ENCODE data around the gene ZFP37.
"Not testable (repeated sequence)": the region's sequence is repeated elsewhere in the genome, so short reads cannot be mapped to it uniquely, and the experiment has no call there.

Gene ZFP37

GRCh38 chr9:113056191-113057106 is at the start of gene ZFP37:
Gene ZFP37, minus strand, starts transcription at chr9:113056724. Its CDS starts 36 bp downstream, at chr9:113056688.
- no peak for DNase-seq

DNA sequence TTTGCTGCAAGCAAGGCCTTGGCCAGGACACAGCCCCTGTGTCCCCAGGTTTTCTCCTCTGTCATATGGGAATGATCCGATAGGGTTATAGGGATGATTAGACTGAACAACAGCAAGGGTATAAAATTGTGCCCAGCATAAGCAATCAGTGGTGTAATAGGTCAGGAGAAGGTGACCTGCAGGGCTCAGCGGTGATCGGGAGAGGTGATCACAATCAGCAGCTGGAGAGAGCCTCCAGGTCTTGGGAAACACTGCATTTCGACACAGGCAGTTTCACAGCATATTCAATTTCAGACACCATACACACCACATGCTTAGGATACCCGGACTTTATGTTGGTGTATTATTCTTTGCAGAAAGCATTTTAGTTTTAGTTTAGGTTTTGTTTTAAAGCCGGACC is 48.8 kb upstream of the ZFP37 start:
- DNase-seq, result not testable (repeated sequence)

GRCh38 chr9:113095561-113095960 is 39.0 kb upstream of the ZFP37 start:
- DNase-seq, result no peak

DNA sequence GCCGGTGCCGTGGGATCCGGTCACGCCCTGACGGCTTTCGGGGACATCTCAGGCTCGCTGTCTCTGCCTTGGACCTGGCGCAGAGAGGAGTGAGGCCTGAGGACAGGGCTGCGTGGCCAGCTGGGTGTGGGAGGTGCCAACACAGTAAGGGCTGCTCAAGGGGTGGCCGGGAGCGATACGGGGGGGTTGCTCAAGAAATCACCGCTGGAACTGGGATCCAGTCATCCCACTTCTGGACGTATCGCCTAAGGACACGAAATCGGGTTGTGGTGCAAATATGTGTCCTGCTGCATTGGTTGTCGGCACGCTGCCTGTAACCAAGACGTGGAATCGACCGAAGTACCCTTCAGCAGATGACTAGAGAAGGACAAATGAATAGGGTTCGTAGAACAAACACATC is 33.4 kb upstream of the ZFP37 start:
- DNase-seq, result not testable (repeated sequence)

DNA sequence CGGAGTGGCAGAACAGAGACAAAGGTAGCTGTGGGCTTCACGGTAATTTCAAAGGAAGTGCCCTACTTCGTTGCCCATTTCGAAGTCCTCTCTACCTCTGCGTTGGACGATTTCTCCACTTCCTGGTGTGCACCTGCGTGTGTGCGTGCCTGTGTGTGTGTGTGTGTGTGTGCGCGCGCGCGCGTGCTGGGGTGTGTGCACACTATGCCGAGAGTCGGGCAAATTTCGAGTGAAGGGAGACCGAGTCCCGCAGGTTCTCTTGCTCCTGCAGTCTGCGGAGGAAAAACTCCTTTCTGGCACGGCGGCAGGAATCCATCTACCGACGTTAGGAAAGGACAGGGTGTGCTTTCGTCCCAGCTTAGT is 32.6 kb upstream of the ZFP37 start:
- DNase-seq, result not testable (repeated sequence)

GRCh38 chr9:113088456-113089142 is 32.1 kb upstream of the ZFP37 start:
- DNase-seq, result not testable (repeated sequence)

GRCh38 chr9:113062932-113063310 is 6.4 kb upstream of the ZFP37 start:
- not testable (repeated sequence) for DNase-seq

GRCh38 chr9:113062256-113062931 is 5.9 kb upstream of the ZFP37 start:
- not testable (repeated sequence) for DNase-seq

GRCh38 chr9:113061072-113061850 is 4.7 kb upstream of the ZFP37 start:
- DNase-seq, result not testable (repeated sequence)

- DNase-seq, result not testable (repeated sequence)
These were observed 3.2 kb upstream of the ZFP37 start for GRCh38 chr9:113059581-113060284.

- no peak for DNase-seq
These were observed 669 bp upstream of the ZFP37 start for GRCh38 chr9:113057193-113057592.

DNA sequence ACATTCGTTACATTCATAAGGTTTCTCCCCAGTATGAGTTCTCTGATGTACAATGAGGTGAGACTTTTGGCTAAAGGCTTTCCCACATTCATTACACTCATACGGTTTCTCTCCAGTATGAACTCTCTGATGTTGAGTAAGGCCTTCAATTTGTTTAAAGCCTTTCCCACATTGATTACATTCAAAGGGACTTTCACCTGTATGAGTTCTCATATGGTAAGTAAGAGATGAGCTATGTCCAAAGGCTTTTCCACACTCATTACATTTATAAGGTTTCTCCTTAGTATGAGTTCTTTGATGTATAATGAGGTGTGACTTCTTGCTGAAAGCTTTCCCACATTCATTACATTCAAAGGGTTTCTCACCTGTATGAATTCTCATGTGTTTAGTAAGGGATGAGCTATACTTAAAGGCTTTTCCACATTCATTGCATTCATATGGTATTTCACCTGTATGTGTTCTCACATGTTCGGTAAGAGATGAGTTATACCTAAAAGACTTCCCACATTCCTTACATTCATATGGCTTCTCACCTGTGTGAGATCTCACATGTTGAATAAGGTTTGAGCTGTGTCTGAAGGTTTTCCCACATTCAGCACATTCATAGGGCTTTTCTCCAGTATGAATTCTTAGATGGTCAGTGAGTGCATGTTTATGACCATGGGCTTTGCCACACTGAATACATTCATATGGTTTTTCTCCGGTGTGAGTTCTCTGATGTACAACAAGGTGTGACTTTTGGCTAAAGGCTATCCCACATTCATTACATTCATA is 13.5 kb downstream of the ZFP37 start:
- no peak for DNase-seq

GRCh38 chr9:113026200-113026599 is 30.3 kb downstream of the ZFP37 start:
- DNase-seq, result no peak

DNA sequence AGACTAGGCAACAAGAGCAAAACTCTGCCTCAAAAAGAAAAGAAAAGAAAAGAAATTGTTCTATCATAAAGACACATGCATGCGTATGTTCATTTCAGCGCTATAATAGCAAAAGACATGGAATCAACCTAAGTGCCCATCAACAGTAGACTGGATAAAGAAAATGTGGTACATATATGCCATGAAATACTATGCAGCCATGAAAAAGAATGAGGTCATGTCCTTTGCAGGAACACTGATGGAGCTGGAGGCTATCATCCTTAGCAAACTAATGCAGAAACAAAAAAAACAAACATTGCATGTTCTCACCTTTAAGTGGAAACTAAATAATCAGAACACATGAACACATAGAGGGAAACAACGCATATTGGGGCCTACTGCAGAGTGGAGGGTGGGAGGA is 38.3 kb downstream of the ZFP37 start:
- DNase-seq, result no peak

DNA sequence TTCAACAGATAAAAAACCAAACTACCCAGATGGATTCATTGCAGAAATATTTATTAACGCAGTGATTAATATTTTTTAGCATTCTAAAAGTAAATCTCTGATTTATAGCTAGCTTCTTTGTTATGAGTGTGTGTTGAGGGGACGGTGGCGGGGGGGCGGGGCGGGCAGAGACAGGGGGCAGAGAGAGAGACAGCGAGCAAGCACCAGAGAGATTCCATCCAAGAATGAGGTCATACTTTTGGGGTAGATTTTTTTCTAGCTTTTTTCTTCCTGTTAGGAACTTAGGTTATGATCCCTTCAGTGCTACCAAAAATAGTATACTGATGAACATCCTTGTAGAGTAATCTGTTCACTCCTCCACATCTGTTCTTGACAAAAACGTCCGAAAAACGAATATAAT is 44.0 kb downstream of the ZFP37 start:
- no peak for DNase-seq

DNA sequence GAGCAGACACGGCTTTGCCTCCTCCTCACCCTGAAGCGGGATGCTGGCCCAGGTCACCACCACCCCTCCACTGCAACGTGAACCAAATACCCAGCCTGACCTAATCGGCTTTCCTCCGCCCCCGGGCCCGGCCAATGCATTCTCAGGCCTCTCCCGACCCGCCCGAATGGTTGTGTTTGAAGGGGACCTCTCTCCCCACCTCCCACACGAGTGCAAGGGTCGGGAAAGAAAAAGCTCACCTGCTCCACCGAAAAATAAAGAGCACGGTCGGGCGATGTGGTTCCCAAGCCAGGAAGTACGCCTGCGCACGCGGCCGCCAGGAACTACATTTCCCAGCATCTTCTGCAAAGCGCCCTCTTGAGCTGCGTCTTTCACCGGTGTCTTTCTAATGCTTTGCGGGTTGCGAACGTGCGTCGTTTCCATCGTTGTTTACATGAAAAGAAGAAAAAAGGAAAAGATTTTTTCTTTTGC is 44.6 kb downstream of the ZFP37 start, which contains the start of gene ZNF883:
Gene ZNF883, minus strand, starts transcription at position 282 of the 471 bp plus-strand sequence.
- DNase-seq, result peak; percentile 90

DNA sequence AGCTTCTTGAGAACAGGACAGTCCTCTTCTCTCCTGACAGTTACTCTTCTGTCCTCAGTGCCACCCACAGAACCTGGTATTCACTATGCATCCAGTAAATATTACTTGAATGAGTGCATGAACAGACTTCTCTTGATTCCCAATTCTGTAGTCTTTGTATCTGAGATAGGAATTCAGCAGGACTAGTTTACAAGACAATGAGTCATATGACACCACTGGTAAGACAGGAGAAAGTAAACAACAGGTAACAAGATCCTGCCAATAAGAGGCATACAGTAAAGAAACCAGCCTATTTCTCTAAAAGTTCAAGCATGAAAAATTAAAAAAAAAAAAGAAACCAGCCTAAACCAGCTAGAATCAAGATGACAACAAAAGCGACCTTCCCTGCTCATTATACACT is 50.7 kb downstream of the ZFP37 start:
- no peak for DNase-seq

DNA sequence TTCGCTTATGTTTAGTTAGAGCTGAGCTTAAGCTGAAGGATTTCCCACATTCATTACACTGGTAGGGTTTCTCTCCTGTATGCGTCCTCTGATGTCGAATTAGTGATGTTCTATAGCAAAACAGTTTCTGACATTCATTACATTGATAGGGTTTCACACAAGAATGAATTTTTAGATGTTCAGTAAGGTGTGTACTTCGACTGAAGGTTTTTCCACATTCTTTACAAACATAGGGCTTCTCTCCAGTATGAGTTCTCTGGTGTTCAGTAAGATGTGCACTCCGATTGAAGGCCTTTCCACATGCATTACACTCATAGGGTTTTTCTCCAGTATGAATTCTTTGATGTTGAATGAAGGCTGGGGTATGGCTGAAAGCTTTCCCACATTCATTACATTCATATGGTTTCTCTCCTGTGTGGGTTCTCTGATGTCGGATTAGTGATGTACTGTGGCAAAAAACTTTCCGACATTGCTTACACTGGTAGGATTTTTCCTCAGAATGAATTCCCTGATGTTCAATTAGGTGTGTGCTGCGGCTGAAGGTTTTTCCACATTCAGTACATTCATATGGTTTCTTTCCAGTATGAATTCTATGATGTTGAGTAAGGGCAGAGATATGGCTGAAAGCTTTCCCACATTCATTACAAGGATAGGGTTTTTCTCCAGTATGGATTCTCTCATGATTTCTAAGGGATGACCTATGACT is 59.1 kb downstream of the ZFP37 start:
- no peak for DNase-seq

Data from DMS79 (cell line).